Activated CD4-positive, alpha-beta T cell treated with anti-CD3 and anti-CD28 coated beads, Interleukin-2, amount 10 ng/mL, durations not matched to agents 7 days and 5 days (primary cell): ENCODE results near the gene NBPF14. TPM values are rescaled to one million over a fixed set of nuclear protein-coding genes. Genes with fewer than 3 reads are reported as not detected.
"Not testable (repeated sequence)": the region's sequence is repeated elsewhere in the genome, so short reads cannot be mapped to it uniquely, and the experiment has no call there.

Experiments used
- CTCF ChIA-PET: fragments of 350-600 bp; sonication (Branson Sonifier 250); formaldehyde crosslinking; loops from one replicate; lab custom pipeline; 2021; ENCODE audit warnings: antibody characterized with exemption; lab: Charles Lee
- POLR2A ChIA-PET: fragments of 350-600 bp; sonication (Branson Sonifier 250); formaldehyde crosslinking; loops from one replicate; lab custom pipeline; 2021; ENCODE audit warnings: antibody characterized with exemption; lab: Charles Lee
- DNase-seq: peaks from one replicate; pipeline ENCODE4 v3.0.0-alpha.2; 2020
- H3K27ac Mint-ChIP-seq: one replicate; pipeline ENCODE4 v1.8.0; 2021; ENCODE audit warnings: mild to moderate bottlenecking, moderate library complexity, mixed read lengths
- H3K27me3 Mint-ChIP-seq: one replicate; pipeline ENCODE4 v1.8.0; 2021; ENCODE audit warnings: mixed read lengths
- H3K36me3 Mint-ChIP-seq: one replicate; pipeline ENCODE4 v1.8.0; 2021; ENCODE audit warnings: low read depth, mixed read lengths
- H3K4me1 Mint-ChIP-seq: one replicate; pipeline ENCODE4 v1.8.0; 2021; ENCODE audit warnings: mixed read lengths
- H3K4me3 Mint-ChIP-seq: one replicate; pipeline ENCODE4 v1.8.0; 2021; ENCODE audit warnings: mild to moderate bottlenecking, moderate library complexity, mixed read lengths
- H3K9me3 Mint-ChIP-seq: one replicate; pipeline ENCODE4 v1.8.0; 2021; ENCODE audit warnings: mixed read lengths
- total RNA-seq, 2 experiments: library from RNA; stranded (reverse); gene quantifications; one replicate each; pipeline ENCODE4 v1.2.3, GENCODE V29; 2021

The NBPF14 gene, protein sequence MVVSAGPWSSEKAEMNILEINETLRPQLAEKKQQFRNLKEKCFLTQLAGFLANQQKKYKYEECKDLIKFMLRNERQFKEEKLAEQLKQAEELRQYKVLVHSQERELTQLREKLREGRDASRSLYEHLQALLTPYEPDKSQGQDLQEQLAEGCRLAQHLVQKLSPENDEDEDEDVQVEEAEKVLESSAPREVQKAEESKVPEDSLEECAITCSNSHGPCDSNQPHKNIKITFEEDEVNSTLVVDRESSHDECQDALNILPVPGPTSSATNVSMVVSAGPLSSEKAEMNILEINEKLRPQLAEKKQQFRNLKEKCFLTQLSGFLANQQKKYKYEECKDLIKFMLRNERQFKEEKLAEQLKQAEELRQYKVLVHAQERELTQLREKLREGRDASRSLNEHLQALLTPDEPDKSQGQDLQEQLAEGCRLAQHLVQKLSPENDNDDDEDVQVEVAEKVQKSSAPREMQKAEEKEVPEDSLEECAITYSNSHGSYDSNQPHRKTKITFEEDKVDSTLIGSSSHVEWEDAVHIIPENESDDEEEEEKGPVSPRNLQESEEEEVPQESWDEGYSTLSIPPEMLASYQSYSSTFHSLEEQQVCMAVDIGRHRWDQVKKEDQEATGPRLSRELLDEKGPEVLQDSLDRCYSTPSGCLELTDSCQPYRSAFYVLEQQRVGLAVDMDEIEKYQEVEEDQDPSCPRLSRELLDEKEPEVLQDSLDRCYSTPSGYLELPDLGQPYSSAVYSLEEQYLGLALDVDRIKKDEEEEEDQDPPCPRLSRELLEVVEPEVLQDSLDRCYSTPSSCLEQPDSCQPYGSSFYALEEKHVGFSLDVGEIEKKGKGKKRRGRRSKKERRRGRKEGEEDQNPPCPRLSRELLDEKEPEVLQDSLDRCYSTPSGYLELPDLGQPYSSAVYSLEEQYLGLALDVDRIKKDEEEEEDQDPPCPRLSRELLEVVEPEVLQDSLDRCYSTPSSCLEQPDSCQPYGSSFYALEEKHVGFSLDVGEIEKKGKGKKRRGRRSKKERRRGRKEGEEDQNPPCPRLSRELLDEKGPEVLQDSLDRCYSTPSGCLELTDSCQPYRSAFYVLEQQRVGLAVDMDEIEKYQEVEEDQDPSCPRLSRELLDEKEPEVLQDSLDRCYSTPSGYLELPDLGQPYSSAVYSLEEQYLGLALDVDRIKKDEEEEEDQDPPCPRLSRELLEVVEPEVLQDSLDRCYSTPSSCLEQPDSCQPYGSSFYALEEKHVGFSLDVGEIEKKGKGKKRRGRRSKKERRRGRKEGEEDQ (N-terminal part only)
- total RNA-seq, result 10 to 100 TPM; 16.8 to 20.6 TPM

DNA sequence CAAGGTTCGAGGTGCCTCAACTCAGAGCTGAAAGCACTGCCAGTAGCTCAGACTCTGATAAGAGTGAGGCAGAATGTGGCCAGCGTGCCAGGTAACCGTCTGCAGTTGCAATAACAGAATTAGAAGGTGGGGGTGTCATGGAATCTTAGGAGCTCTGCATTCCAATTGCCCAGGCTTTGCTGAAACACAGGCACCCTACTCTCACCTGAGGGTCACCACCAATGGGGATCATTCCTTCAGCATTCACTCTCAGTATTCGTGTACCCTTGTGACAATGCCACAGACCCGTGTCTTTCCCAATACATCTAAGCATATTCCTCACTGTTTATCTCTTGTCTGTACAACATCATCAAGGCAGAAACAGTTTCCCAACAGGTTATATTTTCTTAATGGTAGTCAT is at the start of gene NBPF14:
Gene NBPF14 (minus strand): TSS at position 101 of the 400 bp plus-strand sequence. CDS start 294 bp downstream, outside the sequence.
- H3K4me1 Mint-ChIP-seq, H3K36me3 Mint-ChIP-seq, DNase-seq, H3K27ac Mint-ChIP-seq, CTCF ChIA-PET, H3K4me3 Mint-ChIP-seq, H3K9me3 Mint-ChIP-seq, POLR2A ChIA-PET, H3K27me3 Mint-ChIP-seq: not testable (repeated sequence)

DNA sequence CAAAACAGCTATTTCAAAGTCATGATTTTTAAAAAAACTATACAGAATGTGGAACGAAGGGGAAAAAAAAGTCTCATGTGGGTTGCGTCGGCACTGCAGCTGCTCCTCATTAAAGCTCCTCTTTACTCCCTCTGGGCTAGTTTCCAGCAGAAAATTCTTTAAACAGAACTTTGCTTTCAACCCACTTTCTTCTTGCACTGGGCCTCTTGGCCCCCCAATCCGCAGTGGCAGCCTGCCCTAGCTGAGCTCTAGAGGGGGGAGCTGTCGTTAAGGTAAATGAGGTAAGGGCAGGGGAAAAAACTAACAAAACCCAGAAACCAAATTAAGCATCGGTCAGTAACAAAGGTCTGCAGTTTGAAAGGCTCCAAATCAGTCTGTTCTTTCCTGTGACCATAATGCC is 29.6 kb upstream of the NBPF14 start:
- H3K9me3 Mint-ChIP-seq, CTCF ChIA-PET, H3K4me3 Mint-ChIP-seq, H3K4me1 Mint-ChIP-seq, H3K27me3 Mint-ChIP-seq, H3K36me3 Mint-ChIP-seq, DNase-seq, POLR2A ChIA-PET, H3K27ac Mint-ChIP-seq: not testable (repeated sequence)

DNA sequence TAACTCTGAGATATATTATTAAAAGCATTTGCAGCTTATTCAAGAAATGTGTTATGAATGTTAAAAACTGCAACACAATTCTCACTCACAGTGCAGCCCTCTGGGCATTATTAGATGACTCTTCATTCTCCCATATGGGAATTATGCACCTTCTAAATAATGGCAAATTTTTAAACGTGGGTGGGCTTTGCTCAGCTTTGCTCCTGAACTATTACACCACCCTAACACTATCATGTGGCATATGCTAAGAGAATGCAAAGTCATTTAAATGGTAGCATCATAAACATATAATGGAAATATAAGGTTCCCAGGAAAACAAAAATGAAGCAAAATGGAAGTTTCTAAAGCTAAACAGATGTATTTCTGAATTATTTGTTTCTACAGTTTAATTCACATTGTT is 22.4 kb upstream of the NBPF14 start:
- H3K4me3 Mint-ChIP-seq, POLR2A ChIA-PET, H3K36me3 Mint-ChIP-seq, H3K27ac Mint-ChIP-seq, H3K4me1 Mint-ChIP-seq, H3K9me3 Mint-ChIP-seq, CTCF ChIA-PET, DNase-seq, H3K27me3 Mint-ChIP-seq: not testable (repeated sequence)

DNA sequence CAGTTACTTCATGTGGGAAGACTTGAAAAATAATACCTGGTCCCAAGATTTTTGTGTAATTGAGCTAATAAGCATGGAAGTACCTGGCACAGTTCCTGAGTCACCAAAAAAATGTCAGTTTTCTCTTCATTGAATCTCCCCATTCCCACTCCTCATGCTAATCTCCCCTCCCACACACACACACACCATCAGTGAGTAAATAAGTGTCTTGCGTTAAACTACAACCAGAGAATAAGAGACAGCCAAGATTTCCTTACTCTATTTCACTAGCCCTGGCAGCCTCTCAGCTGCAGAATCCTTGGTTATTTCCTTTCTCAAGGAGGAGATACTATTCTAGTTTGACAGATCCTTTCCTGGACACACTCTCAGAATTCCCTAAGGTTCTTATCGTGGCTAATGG is 9.5 kb upstream of the NBPF14 start:
- H3K9me3 Mint-ChIP-seq, H3K4me3 Mint-ChIP-seq, POLR2A ChIA-PET, H3K36me3 Mint-ChIP-seq, H3K27ac Mint-ChIP-seq, DNase-seq, H3K4me1 Mint-ChIP-seq, H3K27me3 Mint-ChIP-seq, CTCF ChIA-PET: not testable (repeated sequence)

DNA sequence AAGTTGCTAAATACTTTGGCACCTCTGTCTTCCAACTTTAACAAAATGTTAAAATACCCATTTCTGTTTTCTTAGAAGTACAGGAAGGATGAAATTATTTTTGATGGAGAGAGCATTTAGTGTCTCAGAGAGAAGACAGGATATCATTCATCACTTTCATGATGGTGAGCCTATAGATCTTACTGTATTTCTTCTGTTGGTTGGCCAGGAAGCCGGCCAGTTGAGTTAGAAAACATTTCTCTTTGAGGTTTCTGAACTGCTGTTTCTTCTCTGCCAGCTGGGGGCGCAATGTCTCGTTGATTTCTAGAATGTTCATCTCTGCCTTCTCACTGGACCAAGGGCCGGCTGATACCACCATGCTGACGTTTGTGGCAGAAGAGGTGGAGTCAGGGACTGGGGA is 451 bp downstream of the NBPF14 start:
- POLR2A ChIA-PET, result not testable (repeated sequence)

DNA sequence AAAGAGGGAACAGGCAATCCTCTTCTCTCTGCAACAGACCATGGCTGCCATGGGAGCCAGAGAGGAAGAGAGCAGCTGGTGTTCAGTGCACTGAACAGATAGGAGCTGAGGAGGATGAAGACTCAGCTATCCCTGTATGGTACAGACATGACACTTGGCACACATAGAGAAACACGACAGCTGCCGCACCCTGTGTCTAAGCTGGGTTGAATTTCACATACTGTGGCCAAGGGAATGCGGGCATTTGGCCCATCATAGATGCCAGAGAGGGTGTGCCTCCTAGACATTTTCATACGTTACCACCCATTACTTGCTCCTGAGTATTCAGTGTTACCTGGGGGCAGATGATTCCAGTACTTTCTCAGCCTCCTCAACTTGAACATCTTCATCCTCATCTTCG is 4.7 kb downstream of the NBPF14 start:
- H3K9me3 Mint-ChIP-seq, H3K4me1 Mint-ChIP-seq, H3K4me3 Mint-ChIP-seq, CTCF ChIA-PET, H3K36me3 Mint-ChIP-seq, DNase-seq, H3K27me3 Mint-ChIP-seq, H3K27ac Mint-ChIP-seq, POLR2A ChIA-PET: not testable (repeated sequence)

More for the DNA sequence above, 451 bp downstream of the NBPF14 start:
- H3K27ac Mint-ChIP-seq, H3K4me1 Mint-ChIP-seq, H3K36me3 Mint-ChIP-seq, H3K4me3 Mint-ChIP-seq, H3K9me3 Mint-ChIP-seq, H3K27me3 Mint-ChIP-seq, CTCF ChIA-PET: not testable (repeated sequence)
- DNase-seq, result peak; percentile 6

DNA sequence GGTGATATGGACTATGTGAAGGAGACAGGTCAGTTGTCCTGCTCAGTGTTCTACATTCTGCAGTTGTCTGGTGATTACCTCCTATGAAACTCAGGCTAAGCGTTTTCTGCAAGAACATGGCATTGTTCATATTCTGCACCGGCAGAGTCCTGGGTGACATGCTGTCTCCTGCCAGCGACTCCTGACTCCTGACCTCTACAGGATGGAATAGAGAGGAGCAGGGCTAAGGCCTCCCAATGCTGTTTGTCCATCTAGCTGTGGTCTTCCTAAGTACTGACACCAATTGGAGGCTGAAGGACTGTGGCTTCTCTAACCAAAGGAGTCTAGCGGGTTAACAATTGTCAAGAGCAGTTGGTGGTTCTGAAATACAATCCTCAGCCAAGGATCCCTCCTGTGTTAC is 63.7 kb downstream of the NBPF14 start:
- H3K4me1 Mint-ChIP-seq, H3K36me3 Mint-ChIP-seq, DNase-seq, CTCF ChIA-PET, POLR2A ChIA-PET, H3K9me3 Mint-ChIP-seq, H3K27me3 Mint-ChIP-seq, H3K4me3 Mint-ChIP-seq: not testable (repeated sequence)
- peak overlapping the region; percentile 50 for H3K27ac Mint-ChIP-seq

DNA sequence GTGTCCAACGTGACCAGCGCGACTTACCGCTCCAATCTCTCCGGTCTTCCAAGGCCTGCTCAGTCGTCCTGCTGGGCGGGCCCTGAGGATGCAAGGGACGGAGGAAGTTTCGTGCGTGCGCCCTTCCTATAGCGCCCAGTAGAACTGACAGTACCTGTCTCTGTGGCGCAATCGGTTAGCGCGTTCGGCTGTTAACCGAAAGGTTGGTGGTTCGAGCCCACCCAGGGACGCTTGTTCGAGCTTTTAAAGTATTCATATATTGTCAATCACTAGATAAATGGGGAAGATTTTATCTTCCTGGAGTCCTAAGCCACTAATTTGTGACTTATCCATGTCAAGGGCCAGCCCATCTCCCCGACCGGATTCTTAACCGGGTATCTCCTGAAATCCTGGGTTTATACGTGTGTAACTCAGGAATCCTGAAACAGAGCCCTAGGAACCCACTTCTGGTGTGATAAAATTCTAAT is 66.7 kb downstream of the NBPF14 start:
- H3K4me1 Mint-ChIP-seq, H3K36me3 Mint-ChIP-seq, H3K27me3 Mint-ChIP-seq, POLR2A ChIA-PET, H3K9me3 Mint-ChIP-seq, CTCF ChIA-PET: not testable (repeated sequence)
- peak overlapping the region; percentile 70 for H3K4me3 Mint-ChIP-seq
- DNase-seq, result peak; percentile 50
- H3K27ac Mint-ChIP-seq, result peak overlapping the region; percentile 78

DNA sequence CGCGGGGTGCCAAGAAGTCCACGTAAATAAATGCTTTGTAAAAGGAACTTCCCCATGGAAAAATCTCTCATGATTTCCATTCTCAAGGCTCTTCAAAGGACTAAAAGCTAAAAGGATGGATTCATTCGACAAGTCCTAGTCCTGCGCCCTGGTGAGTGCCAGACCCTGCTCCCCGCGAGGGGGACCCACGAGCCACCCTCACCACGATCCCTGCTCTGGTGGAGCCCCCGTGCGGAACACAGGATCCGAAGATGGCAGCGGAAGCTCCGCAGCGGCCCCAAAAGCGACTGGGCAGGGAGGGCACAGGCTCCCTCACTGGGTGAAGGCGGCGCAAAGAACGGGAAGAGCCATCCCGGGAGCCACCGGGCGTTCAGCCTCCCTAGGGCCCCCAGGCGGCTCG is 67.2 kb downstream of the NBPF14 start:
- H3K27me3 Mint-ChIP-seq, DNase-seq, POLR2A ChIA-PET, CTCF ChIA-PET, H3K36me3 Mint-ChIP-seq, H3K4me1 Mint-ChIP-seq, H3K9me3 Mint-ChIP-seq, H3K27ac Mint-ChIP-seq: not testable (repeated sequence)
- H3K4me3 Mint-ChIP-seq, result peak overlapping the region; percentile 70

DNA sequence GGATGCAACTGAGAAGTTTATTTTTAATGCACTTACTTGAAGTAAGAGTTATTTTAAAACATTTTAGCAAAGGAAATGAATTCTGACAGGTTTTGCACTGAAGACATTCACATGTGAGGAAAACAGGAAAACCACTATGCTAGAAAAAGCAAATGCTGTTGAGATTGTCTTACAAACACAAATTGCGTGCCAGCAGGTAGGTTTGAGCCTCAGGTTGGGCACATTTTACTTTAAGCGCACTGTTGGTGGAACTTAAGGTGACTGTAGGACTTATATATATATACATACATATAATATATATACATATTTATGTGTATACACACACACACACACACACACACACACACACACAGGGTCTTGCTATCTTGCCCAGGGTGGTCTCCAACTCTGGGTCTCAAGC is 69.2 kb downstream of the NBPF14 start:
- H3K36me3 Mint-ChIP-seq, H3K4me3 Mint-ChIP-seq, POLR2A ChIA-PET, H3K9me3 Mint-ChIP-seq, H3K4me1 Mint-ChIP-seq, H3K27ac Mint-ChIP-seq, CTCF ChIA-PET, H3K27me3 Mint-ChIP-seq: not testable (repeated sequence)
- peak; percentile 7 for DNase-seq

DNA sequence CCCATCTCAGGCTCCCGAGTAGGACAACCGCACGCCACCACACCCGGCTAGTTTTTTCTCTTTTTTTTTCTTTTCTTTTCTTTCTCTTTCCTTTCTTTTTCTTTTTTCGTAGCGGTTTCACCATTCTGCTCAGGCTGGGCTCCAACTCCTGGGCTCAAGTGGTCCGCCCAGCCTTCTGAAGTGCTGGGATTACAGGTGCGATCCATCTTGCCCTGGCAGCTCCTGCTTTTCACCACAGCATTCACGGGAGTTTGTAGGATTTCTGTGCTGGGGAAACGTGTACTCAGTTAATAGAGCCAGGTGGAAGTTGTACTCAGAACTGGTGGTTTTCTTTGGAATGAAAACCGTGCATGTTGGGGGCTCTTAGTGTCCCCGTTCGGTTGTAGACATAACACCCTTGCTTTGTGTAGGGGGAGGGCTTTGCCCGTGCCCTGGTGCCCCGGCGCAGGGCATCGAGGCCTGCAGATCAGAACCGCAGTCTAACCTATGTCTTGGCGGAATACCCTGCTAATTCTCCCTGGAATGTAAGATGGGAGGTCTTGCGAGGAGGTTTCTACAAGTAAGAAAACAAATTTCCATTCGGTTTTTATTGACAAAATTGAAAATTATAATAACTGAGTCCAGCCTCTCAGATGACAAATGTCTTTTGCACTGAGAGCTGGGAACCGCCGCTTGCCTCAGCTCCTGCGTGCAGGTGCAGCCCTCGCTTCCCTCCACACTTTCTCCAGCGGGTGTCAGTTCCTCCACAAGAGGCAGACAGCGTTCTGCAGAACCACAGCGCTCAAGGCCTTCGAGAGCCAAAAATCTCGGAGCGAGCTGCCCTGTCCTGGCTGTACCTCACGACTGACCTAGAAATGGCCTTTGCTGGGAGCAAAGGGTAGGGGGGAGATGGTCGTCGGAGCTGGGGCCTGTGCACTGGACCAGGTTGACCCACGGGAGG is 72.3 kb downstream of the NBPF14 start:
- POLR2A ChIA-PET, result interaction anchor here (0.6 to 0.8 kb wide), 5 partner anchors 120 to 260 kb away, joined by 3 to 13 read pairs (median 6); no protein-coding TSS in a partner anchor
- CTCF ChIA-PET, result not testable (repeated sequence)

More for the DNA sequence above, 72.3 kb downstream of the NBPF14 start:
- Mint-ChIP-seq H3K27ac (peak overlapping the region; percentile 95), H3K4me3 (peak overlapping the region; percentile 88)
- not testable (repeated sequence) for H3K9me3 Mint-ChIP-seq, H3K36me3 Mint-ChIP-seq, H3K27me3 Mint-ChIP-seq, H3K4me1 Mint-ChIP-seq
- DNase-seq, result peak; percentile 9
